H9 (cell line): ENCODE measurements around the gene GNL1. TPM values are rescaled to one million over a fixed set of nuclear protein-coding genes. Genes with fewer than 3 reads are reported as not detected.
"Not testable (repeated sequence)": the region's sequence is repeated elsewhere in the genome, so short reads cannot be mapped to it uniquely, and the experiment has no call there.

Experiments
- DNase-seq: peaks from one replicate; pipeline ENCODE4 v3.0.0-alpha.2; 2017
- H2AFZ ChIP-seq: one replicate; pipeline ENCODE4 v1.6.1; 2013; ENCODE audit warnings: mild to moderate bottlenecking, low read length, control low read depth, moderate library complexity
- H2AK5ac ChIP-seq: 2 replicates; pipeline ENCODE4 v1.6.1; 2013; ENCODE audit warnings: low read length, control low read depth, mixed read lengths; ENCODE audit not compliant: insufficient read length
- H2BK120ac ChIP-seq: one replicate; pipeline ENCODE4 v1.6.1; 2013; ENCODE audit warnings: low read depth, mild to moderate bottlenecking, low read length, control low read depth, inconsistent platforms; ENCODE audit not compliant: poor library complexity, severe bottlenecking
- H2BK12ac ChIP-seq: 2 replicates; pipeline ENCODE4 v1.6.1; 2013; ENCODE audit warnings: low read length, control low read depth, mixed read lengths, low read depth; ENCODE audit not compliant: insufficient read length
- H2BK15ac ChIP-seq: 2 replicates; pipeline ENCODE4 v1.6.1; 2013; ENCODE audit warnings: low read depth, low read length, control low read depth
- H2BK20ac ChIP-seq: one replicate; pipeline ENCODE4 v1.6.1; 2013; ENCODE audit warnings: low read depth, mild to moderate bottlenecking, low read length, control low read depth, inconsistent platforms; ENCODE audit not compliant: poor library complexity, severe bottlenecking
- H2BK5ac ChIP-seq: 2 replicates; pipeline ENCODE4 v1.6.1; 2013; ENCODE audit warnings: low read length, control low read depth, mixed read lengths; ENCODE audit not compliant: insufficient read length
- H3K14ac ChIP-seq: 2 replicates; pipeline ENCODE4 v1.6.1; 2013; ENCODE audit warnings: low read length, control low read depth; ENCODE audit not compliant: insufficient read depth
- H3K18ac ChIP-seq: 2 replicates; pipeline ENCODE4 v1.6.1; 2013; ENCODE audit warnings: low read depth, mild to moderate bottlenecking, mixed read lengths, low read length, control low read depth; ENCODE audit not compliant: insufficient read length
- H3K23ac ChIP-seq: 2 replicates; pipeline ENCODE4 v1.6.1; 2013; ENCODE audit warnings: low read length, control low read depth, mixed read lengths, low read depth; ENCODE audit not compliant: insufficient read length
- H3K23me2 ChIP-seq: 2 replicates; pipeline ENCODE4 v1.6.1; 2013; ENCODE audit warnings: low read depth, mild to moderate bottlenecking, mixed read lengths, low read length, control low read depth; ENCODE audit not compliant: insufficient read length, poor library complexity, severe bottlenecking
- H3K27ac ChIP-seq: 2 replicates; pipeline ENCODE4 v1.5.1; 2013; ENCODE audit warnings: low read length, control low read depth, mixed read lengths, low read depth; ENCODE audit not compliant: insufficient read length
- H3K27me3 ChIP-seq: 2 replicates; pipeline ENCODE4 v1.6.1; 2013; ENCODE audit warnings: low read length, control low read depth, inconsistent platforms; ENCODE audit not compliant: insufficient read depth
- H3K4ac ChIP-seq: 2 replicates; pipeline ENCODE4 v1.6.1; 2013; ENCODE audit warnings: low read depth, mild to moderate bottlenecking, control low read depth, inconsistent platforms, low read length, moderate library complexity
- H3K4me1 ChIP-seq: 2 replicates; pipeline ENCODE4 v1.6.1; 2013; ENCODE audit warnings: low read length, control low read depth, inconsistent platforms; ENCODE audit not compliant: insufficient read depth
- H3K4me2 ChIP-seq: 2 replicates; pipeline ENCODE4 v1.6.1; 2013; ENCODE audit warnings: low read length, control low read depth, mixed read lengths; ENCODE audit not compliant: insufficient read length, insufficient read depth
- H3K56ac ChIP-seq: 2 replicates; pipeline ENCODE4 v1.6.1; 2013; ENCODE audit warnings: low read depth, mild to moderate bottlenecking, mixed read lengths, low read length, control low read depth; ENCODE audit not compliant: insufficient read length
- H3K79me1 ChIP-seq: 2 replicates; pipeline ENCODE4 v1.6.1; 2013; ENCODE audit warnings: low read depth, mild to moderate bottlenecking, moderate library complexity, low read length, control low read depth, inconsistent platforms; ENCODE audit not compliant: insufficient read depth, poor library complexity, severe bottlenecking
- H3K79me2 ChIP-seq: 2 replicates; pipeline ENCODE4 v1.6.1; 2013; ENCODE audit warnings: low read length, control low read depth, inconsistent platforms; ENCODE audit not compliant: insufficient read depth
- H3K9ac ChIP-seq: 2 replicates; pipeline ENCODE4 v1.6.1; 2013; ENCODE audit warnings: low read length, control low read depth, mixed read lengths; ENCODE audit not compliant: insufficient read length; ENCODE audit errors: extremely low read depth
- H3K9me3 ChIP-seq: one replicate; pipeline ENCODE4 v1.6.1; 2013; ENCODE audit warnings: low read depth, low read length, inconsistent platforms; ENCODE audit not compliant: control insufficient read depth
- H3T11ph ChIP-seq: one replicate; pipeline ENCODE4 v1.6.1; 2013; ENCODE audit warnings: mild to moderate bottlenecking, low read length, control low read depth, inconsistent platforms
- H4K20me1 ChIP-seq: one replicate; pipeline ENCODE4 v1.6.1; 2013; ENCODE audit not compliant: control insufficient read depth, insufficient read length, insufficient read depth
- H4K5ac ChIP-seq: 2 replicates; pipeline ENCODE4 v1.6.1; 2013; ENCODE audit warnings: low read depth, mild to moderate bottlenecking, mixed read lengths, low read length, control low read depth; ENCODE audit not compliant: insufficient read length
- H4K8ac ChIP-seq: replicated peaks from 2 replicates; pipeline ENCODE4 v1.6.1; 2013; ENCODE audit warnings: low read length, control low read depth, mixed read lengths, low read depth; ENCODE audit not compliant: insufficient read length
- H4K91ac ChIP-seq: 2 replicates; pipeline ENCODE4 v1.6.1; 2013; ENCODE audit warnings: low read depth, mild to moderate bottlenecking, moderate library complexity, mixed read lengths, low read length, control low read depth; ENCODE audit not compliant: insufficient read length
- H3K27ac Mint-ChIP-seq, 3 experiments: 2 replicates in 2 of 3; 3 replicates in 1 of 3; pipeline ENCODE4 v1.8.0; 2020 to 2021; ENCODE audit warnings: mixed read lengths in 3 of 3, mild to moderate bottlenecking in 1 of 3, moderate library complexity in 1 of 3
- H3K27me3 Mint-ChIP-seq: 2 replicates; pipeline ENCODE4 v1.8.0; 2021; ENCODE audit warnings: low read depth, mild to moderate bottlenecking, moderate library complexity, mixed read lengths
- H3K36me3 Mint-ChIP-seq, 3 experiments: 2 replicates in 2 of 3; 3 replicates in 1 of 3; pipeline ENCODE4 v1.8.0; 2020 to 2021; ENCODE audit warnings: low read depth in 3 of 3, mixed read lengths in 3 of 3; ENCODE audit not compliant: insufficient read depth in 1 of 3
- H3K4me1 Mint-ChIP-seq, 2 experiments: 2 replicates each; pipeline ENCODE4 v1.8.0; 2020; ENCODE audit warnings: mixed read lengths in 2 of 2
- H3K4me3 Mint-ChIP-seq, 2 experiments: 2 replicates in 1 of 2; 3 replicates in 1 of 2; pipeline ENCODE4 v1.8.0; 2020 to 2021; ENCODE audit warnings: mild to moderate bottlenecking in 2 of 2, mixed read lengths in 2 of 2, moderate library complexity in 1 of 2
- H3K9me3 Mint-ChIP-seq, 2 experiments: 2 replicates in 1 of 2; 3 replicates in 1 of 2; pipeline ENCODE4 v1.8.0; 2020; ENCODE audit warnings: mild to moderate bottlenecking in 2 of 2, mixed read lengths in 2 of 2, moderate library complexity in 1 of 2
- WGBS: extraction: QIAGEN DNeasy Blood & Tissue Kit; methylation state at CpG from one replicate; pipeline ENCODE4 v1.1.7; 2013; ENCODE audit warnings: missing lambda C conversion rate, low lambda C conversion rate, mixed read lengths; ENCODE audit not compliant: insufficient read length; ENCODE audit errors: extremely low coverage; 5-methylcytosine and 5-hydroxymethylcytosine counted together
- total RNA-seq: library from RNA; stranded (reverse); gene quantifications from 2 replicates; pipeline ENCODE4 v1.2.1, GENCODE V29; 2021

GNL1 gene
- total RNA-seq, 1 experiment from 2014 or later: 83.5 TPM

- H3K23me2 ChIP-seq, H2BK15ac ChIP-seq, H3K18ac ChIP-seq, H3K79me1 ChIP-seq, H3K9ac ChIP-seq, H3K4me2 ChIP-seq, H2BK5ac ChIP-seq, H4K8ac ChIP-seq, H2BK12ac ChIP-seq, H4K20me1 ChIP-seq, H3K4me1 Mint-ChIP-seq, H3K27me3 ChIP-seq, H2AK5ac ChIP-seq, DNase-seq, H3K9me3 Mint-ChIP-seq, H3K9me3 ChIP-seq, H2BK120ac ChIP-seq, H4K5ac ChIP-seq, H2AFZ ChIP-seq, H3K27ac Mint-ChIP-seq, H3K4me3 Mint-ChIP-seq, H3K56ac ChIP-seq, H3K36me3 Mint-ChIP-seq, H3K23ac ChIP-seq, H2BK20ac ChIP-seq, H3K4me1 ChIP-seq, H3K27ac ChIP-seq, H3K14ac ChIP-seq, H3K79me2 ChIP-seq, H3T11ph ChIP-seq, H4K91ac ChIP-seq, H3K4ac ChIP-seq: not testable (repeated sequence)
- WGBS: no CpG with 5 or more reads among the region's 3 CpGs
- H3K27me3 Mint-ChIP-seq: peaks cover 45% of the 10 kb centered on the region
These were observed 29.8 kb downstream of the GNL1 start for GRCh38 chr6:30526444-30526843.

- not testable (repeated sequence) for H4K20me1 ChIP-seq, H3K4me1 ChIP-seq, H3K4me2 ChIP-seq, H3K14ac ChIP-seq, H4K91ac ChIP-seq, H2AK5ac ChIP-seq, H3T11ph ChIP-seq, H2BK5ac ChIP-seq, H3K27ac Mint-ChIP-seq, H3K27ac ChIP-seq, H3K4me3 Mint-ChIP-seq, H3K36me3 Mint-ChIP-seq, H2BK15ac ChIP-seq, H2BK120ac ChIP-seq, H3K79me2 ChIP-seq, H3K9me3 ChIP-seq, H4K5ac ChIP-seq, H3K4ac ChIP-seq, H3K23me2 ChIP-seq, H3K4me1 Mint-ChIP-seq, H3K56ac ChIP-seq, H3K9ac ChIP-seq, H4K8ac ChIP-seq, H3K18ac ChIP-seq, H3K79me1 ChIP-seq, H2AFZ ChIP-seq, H3K23ac ChIP-seq, DNase-seq, H3K27me3 ChIP-seq, H2BK20ac ChIP-seq, H2BK12ac ChIP-seq
- Mint-ChIP-seq H3K27me3 (peaks cover 45% of the 10 kb centered on the region), H3K9me3 (peaks cover 12 to 13% of the 10 kb centered on the region in 2 experiments; a peak in 4 of 5 replicates)
- no CpG with 5 or more reads among the region's 5 CpGs for WGBS
These were observed 34.3 kb downstream of the GNL1 start for GRCh38 chr6:30521952-30522351.
